ENCODE results near the gene TSPAN9.
A peak's percentile ranks its signal among the peaks of the same experiment; 100 is the strongest.

TSPAN9 gene

GRCh38 chr12:3176754-3177153, 99.6 kb downstream of the TSPAN9 start:
- no peak for DNase-seq (ENCODE audit: low read depth)
- no peak overlapping the region for H3K4me3 ChIP-seq (ENCODE audit: low read depth, low read length)
- TF ChIP-seq, protein P1, sequence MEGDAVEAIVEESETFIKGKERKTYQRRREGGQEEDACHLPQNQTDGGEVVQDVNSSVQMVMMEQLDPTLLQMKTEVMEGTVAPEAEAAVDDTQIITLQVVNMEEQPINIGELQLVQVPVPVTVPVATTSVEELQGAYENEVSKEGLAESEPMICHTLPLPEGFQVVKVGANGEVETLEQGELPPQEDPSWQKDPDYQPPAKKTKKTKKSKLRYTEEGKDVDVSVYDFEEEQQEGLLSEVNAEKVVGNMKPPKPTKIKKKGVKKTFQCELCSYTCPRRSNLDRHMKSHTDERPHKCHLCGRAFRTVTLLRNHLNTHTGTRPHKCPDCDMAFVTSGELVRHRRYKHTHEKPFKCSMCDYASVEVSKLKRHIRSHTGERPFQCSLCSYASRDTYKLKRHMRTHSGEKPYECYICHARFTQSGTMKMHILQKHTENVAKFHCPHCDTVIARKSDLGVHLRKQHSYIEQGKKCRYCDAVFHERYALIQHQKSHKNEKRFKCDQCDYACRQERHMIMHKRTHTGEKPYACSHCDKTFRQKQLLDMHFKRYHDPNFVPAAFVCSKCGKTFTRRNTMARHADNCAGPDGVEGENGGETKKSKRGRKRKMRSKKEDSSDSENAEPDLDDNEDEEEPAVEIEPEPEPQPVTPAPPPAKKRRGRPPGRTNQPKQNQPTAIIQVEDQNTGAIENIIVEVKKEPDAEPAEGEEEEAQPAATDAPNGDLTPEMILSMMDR (IDR thresholded peaks at IDR 0.05; ENCODE audit: control insufficient read depth, extremely low read depth, insufficient read depth): no peak

DNA sequence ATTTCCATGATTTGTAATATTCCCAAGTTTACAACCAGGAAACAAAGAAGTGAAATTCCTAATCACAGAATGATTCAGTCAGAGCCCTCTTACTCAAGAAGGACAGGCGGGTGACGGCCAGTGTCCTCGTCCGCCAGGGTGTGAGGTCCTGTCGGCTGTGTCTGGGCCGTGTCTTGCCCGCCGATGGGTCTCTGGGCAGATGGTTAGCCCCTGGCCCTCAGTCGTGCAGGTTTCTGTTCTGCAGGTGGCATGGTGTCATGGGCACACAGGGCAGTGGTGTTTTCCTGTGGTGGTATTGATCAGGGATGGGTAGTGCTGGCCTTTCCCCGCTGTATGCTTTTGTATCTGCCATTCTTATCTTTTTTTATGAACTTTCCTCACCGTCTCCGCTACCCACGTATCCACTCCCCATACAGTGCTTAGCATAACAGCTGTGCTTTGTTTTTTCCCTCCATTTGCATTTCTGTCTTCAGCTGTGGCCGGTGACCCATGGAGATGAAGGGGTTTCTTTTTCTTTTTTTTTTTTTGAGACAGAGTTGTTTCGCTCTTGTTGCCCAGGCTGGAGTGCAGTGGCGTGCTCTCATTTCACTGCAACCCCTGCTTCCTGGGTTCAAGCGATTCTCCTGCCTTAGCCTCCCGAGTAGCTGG, 100.7 kb downstream of the TSPAN9 start:
- TF ChIP-seq, protein P1 (IDR thresholded peaks at IDR 0.05; ENCODE audit: control insufficient read depth, extremely low read depth, insufficient read depth): no peak
- no peak for DNase-seq (ENCODE audit: low read depth)
- H3K4me3 ChIP-seq (ENCODE audit: low read depth, low read length): no peak overlapping the region

- TF ChIP-seq, protein P1 (IDR thresholded peaks at IDR 0.05; ENCODE audit: control insufficient read depth, extremely low read depth, insufficient read depth): no peak
- H3K4me3 ChIP-seq (ENCODE audit: low read depth, low read length): no peak overlapping the region
- no peak for DNase-seq (ENCODE audit: low read depth)
These were observed 101.6 kb downstream of the TSPAN9 start for GRCh38 chr12:3178671-3179313.

- TF ChIP-seq, protein P1 (IDR thresholded peaks at IDR 0.05; ENCODE audit: control insufficient read depth, extremely low read depth, insufficient read depth): no peak
- H3K4me3 ChIP-seq (ENCODE audit: low read depth, low read length): no peak overlapping the region
- peak; percentile 79 for DNase-seq (ENCODE audit: low read depth)
These were observed 102.6 kb downstream of the TSPAN9 start for GRCh38 chr12:3179731-3180130.

GRCh38 chr12:3182426-3182825, 105.2 kb downstream of the TSPAN9 start:
- TF ChIP-seq, protein P1 (IDR thresholded peaks at IDR 0.05; ENCODE audit: control insufficient read depth, extremely low read depth, insufficient read depth): no peak
- no peak for DNase-seq (ENCODE audit: low read depth)
- no peak overlapping the region for H3K4me3 ChIP-seq (ENCODE audit: low read depth, low read length)

GRCh38 chr12:3184485-3184884, 107.3 kb downstream of the TSPAN9 start:
- DNase-seq (ENCODE audit: low read depth): no peak
- H3K4me3 ChIP-seq (ENCODE audit: low read depth, low read length): no peak overlapping the region
- TF ChIP-seq, protein P1 (IDR thresholded peaks at IDR 0.05; ENCODE audit: control insufficient read depth, extremely low read depth, insufficient read depth): no peak

Measured in LNCaP clone FGC (cell line).